AG09309 (cell line): ENCODE measurements around the gene NDUFA13.

Experiments
- DNase-seq: peaks from one replicate; pipeline ENCODE4 v3.0.0-alpha.2; 2010; ENCODE audit warnings: low read depth
- H3K4me3 ChIP-seq: 2 replicates; pipeline ENCODE4 v1.5.1; 2011; ENCODE audit warnings: mild to moderate bottlenecking, low read depth, low read length, moderate library complexity; ENCODE audit not compliant: control insufficient read depth
- TF ChIP-seq, protein P1 (sequence below): IDR thresholded peaks from 2 replicates; pipeline ENCODE4 v1.5.1; 2011; ENCODE audit warnings: mild to moderate bottlenecking, low read depth, low read length, inconsistent platforms; ENCODE audit not compliant: insufficient read depth, control insufficient read depth; ENCODE audit errors: missing control alignments

Gene NDUFA13

DNA sequence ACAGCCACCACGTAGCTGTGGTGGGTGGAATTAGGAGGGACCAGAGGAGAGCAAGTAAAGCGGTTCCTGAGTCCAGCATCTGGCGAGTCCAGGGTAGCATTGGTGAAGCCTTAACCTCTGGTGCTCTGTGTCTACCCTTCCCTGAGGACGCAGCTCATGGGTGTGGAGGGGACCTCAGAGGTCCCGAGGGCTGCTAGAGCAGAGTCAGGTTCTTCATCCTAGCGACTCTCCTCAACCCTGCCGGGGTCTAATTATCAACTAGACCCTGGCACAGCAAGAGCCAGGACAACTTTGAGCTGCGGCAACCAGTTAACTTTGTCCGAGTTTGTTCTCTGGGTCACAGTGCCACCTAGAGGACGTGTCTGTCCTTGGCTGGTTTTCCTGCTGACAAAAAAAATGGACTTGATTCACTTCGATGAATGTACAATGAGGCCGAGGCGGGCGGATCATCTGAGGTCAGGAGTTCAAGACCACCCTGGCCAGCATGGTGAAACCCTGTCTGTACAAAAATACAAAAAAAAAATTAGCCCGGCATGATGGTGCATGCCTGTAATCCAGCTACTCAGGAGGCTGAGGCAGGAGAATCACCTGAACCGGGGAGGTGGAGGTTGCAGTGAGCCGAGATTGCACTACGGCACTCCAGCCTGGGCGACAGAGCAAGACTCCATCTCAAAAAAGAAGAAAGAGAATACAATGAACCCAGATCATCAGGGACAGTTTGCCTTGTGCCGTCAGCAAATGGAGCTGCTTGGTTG is 25.6 kb upstream of the NDUFA13 start:
- peak; percentile 55 for DNase-seq
- TF ChIP-seq, protein P1, sequence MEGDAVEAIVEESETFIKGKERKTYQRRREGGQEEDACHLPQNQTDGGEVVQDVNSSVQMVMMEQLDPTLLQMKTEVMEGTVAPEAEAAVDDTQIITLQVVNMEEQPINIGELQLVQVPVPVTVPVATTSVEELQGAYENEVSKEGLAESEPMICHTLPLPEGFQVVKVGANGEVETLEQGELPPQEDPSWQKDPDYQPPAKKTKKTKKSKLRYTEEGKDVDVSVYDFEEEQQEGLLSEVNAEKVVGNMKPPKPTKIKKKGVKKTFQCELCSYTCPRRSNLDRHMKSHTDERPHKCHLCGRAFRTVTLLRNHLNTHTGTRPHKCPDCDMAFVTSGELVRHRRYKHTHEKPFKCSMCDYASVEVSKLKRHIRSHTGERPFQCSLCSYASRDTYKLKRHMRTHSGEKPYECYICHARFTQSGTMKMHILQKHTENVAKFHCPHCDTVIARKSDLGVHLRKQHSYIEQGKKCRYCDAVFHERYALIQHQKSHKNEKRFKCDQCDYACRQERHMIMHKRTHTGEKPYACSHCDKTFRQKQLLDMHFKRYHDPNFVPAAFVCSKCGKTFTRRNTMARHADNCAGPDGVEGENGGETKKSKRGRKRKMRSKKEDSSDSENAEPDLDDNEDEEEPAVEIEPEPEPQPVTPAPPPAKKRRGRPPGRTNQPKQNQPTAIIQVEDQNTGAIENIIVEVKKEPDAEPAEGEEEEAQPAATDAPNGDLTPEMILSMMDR, result peak; percentile 78
- H3K4me3 ChIP-seq, result no peak overlapping the region

DNA sequence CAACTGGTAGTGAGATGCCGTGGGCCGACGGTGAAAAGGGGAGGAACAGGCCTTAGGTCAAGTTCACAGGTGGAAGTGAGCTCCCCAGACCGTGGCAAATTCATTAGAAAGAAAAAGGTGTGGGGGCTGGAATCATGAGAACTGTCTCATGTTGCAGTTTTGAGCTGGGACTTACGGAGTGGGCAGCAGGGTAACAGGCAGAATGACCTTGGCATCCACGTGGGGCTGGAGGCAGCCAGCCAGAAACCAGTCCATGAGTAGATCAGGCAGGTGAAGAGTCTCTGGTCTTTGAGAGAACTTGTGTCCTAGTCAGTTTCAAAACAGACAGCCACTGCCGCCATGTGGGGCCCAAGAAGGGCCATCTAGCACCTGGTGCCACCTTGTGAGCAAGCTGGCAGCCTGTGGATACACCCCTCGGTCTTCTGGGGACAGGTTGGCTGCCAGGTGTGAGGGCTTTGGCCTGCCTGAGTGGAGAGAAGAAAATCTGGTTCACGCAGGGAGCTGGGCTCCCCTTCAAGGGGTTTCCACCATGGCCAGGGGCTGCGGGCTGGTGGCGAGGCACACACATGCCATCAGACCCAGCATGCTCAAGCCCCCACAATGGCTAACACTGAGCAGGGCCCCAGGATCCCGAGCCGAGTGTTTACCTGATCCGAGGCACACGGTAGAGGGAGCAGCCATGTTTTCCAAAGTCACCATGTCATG is 24.6 kb upstream of the NDUFA13 start:
- no peak for DNase-seq
- H3K4me3 ChIP-seq, result no peak overlapping the region
- TF ChIP-seq, protein P1, result no peak

DNA sequence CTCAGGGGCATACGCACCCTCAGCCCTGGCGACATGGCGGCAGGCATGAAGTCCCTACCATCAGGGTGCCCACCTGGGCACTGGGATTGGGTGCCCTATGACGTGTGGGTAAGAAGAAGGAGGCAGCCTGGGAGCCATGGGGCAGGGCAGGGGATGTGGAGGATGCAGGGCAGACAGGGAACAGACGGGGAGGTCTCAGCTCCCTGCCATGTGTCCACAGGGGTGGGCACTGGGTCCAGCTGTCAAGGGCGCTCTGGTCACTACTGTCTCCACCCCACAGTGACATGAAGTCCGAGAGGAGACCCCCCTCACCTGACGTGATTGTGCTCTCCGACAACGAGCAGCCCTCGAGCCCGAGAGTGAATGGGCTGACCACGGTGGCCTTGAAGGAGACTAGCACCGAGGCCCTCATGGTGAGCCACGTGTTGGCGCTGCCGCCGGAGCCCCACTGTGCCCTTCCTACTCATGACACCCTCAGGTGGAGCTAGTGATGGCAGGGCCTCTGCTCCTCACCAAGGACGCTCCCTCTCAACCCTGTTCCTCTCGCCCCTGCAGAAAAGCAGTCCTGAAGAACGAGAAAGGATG is 23.9 kb upstream of the NDUFA13 start:
- TF ChIP-seq, protein P1, result no peak
- DNase-seq, result no peak
- H3K4me3 ChIP-seq, result no peak overlapping the region

DNA sequence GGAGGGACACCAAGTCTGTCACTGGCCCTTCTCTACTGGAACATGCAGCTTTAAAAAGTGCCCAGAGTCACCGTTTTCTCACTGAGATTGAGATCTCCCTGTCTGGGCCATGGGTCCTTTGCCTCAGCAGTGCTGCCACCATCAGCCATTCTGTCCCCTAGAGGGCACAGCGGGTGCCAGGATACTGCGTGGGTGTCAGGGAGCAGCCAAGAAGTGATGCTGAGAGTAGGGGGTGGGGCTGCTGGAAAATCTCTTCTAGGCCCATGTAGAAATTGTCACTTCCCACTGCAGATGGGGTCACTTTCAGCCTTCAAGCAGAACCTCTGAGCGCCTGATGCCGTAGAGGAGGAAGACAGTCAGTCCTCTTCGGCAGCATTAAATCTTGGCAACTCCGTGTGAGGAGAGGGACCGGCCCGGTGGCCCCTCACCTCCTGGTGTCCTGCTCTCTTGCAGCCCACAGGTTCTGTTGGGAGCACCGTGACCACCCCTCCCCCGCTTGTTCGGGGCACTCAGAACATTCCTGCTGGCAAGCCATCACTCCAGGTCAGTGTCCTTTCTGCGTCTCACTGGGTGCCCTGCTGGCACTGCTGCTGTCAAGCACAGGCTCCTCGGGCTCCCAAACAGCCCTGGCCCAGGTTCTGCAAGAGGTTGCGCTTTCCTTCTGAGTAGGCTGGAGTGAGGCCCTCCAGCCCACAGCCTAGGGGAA is 22.0 kb upstream of the NDUFA13 start:
- DNase-seq, result no peak
- no peak overlapping the region for H3K4me3 ChIP-seq
- TF ChIP-seq, protein P1, result no peak

DNA sequence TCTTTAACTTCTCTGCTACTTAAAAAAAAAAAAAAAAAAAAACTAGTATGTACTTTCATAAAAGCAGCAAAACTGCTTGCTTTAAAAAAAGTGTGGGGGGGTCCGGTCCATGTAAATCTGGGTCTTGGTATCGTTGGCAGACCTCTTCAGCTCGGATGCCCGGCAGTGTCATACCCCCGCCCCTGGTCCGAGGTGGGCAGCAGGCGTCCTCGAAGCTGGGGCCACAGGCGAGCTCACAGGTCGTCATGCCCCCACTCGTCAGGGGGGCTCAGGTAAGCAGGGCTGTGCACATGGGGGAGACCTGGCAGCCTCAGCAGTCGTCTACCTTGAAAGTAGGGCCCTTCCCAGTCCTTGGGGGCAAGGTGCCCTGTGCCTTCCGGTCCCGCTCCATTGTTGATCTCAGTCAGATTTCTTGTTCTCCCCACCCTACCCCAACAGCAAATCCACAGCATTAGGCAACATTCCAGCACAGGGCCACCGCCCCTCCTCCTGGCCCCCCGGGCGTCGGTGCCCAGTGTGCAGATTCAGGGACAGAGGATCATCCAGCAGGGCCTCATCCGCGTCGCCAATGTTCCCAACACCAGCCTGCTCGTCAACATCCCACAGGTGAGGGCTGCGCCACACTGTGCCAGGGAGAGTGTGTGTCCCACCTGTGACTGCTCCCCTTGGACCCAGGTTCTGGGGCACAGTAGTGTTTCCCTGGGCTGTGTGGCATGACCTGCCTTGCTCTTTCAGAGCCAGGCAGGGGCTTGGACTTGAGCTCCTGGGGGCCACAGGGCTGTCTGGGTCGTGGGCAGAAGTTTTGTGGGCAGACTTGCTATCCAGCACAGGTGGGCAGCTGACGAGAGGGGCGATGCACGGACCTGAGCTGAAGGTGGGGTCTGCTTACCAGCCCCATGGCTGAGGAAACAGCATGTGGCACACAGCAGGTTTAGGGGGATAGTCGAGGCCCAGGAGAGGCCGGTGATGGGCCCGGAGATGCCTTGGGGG is 20.1 kb upstream of the NDUFA13 start:
- DNase-seq, result no peak
- no peak overlapping the region for H3K4me3 ChIP-seq
- TF ChIP-seq, protein P1, result no peak
